ENCODE measurements around the gene NXPE3.
"Not testable (repeated sequence)": the region's sequence is repeated elsewhere in the genome, so short reads cannot be mapped to it uniquely, and the experiment has no call there.

Gene NXPE3

GRCh38 chr3:101779047-101779821 lies at the start of gene NXPE3:
Gene NXPE3 (plus strand): TSS chr3:101779211. CDS start chr3:101785597, 6,386 bp downstream.
- Histone ChIP-seq H3K27ac (peak within 1 kb of the TSS; percentile 51 to 87 (median 83); a peak in 21 of 22 replicates), H3K4me2 (peak within 1 kb of the TSS; percentile 84 to 96 (median 88)), H3K9me3 (replicated peaks in 1 of 11) (no peaks in the 10 kb centered on the region), H3K4me3 (peak within 1 kb of the TSS; percentile 64 to 90 (median 80)), H3K27me3 (no peaks in the 10 kb centered on the region), H3K4me1 (peaks cover 22 to 33% (median 27%) of the 10 kb centered on the region in 10 experiments), H3K36me3 (peaks cover 18 to 23% (median 19%) of the 10 kb centered on the region in 11 experiments), H4K20me1 (peaks cover 0 to 10% (median 0%) of the 10 kb centered on the region in 11 experiments; a peak in 1 of 22 replicates), H3K9ac (peak within 1 kb of the TSS; percentile 74 to 89 (median 86))
- no peak for TF ChIP-seq Cebpa-rat (IDR thresholded peaks at IDR 0.05)

DNA sequence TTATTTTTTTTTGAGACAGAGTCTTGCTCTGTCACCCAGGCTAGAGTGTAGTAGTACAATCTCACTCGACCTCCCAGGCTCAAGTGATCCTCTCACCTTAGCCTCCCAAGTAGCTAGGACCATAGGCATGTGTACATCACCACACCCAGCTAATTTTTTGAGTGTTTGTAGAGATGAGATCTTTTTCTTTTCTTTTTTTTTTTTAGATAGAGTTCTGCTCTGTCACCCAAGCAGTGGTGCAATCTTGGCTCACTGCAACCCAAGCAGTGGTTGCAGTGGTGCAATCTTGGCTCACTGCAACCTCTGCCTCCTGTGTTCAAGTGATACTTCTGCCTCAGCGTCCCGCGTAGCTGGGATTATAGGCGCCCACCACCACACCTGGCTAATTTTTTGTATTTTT lies 49.4 kb upstream of the NXPE3 start:
- H3K9ac ChIP-seq = no peak overlapping the region
- peak in 2 of 11 experiments; percentile 36 to 49; a peak in 2 of 22 replicates for TF ChIP-seq Cebpa-rat (IDR thresholded peaks at IDR 0.05)
- peaks cover 59 to 82% (median 76%) of the 10 kb centered on the region in 11 experiments for H3K36me3 ChIP-seq
- H3K27me3 ChIP-seq = no peaks in the 10 kb centered on the region
- peaks cover 6 to 15% (median 11%) of the 10 kb centered on the region in 10 experiments; a peak in 17 of 20 replicates for H3K4me1 ChIP-seq
- peaks cover 0 to 10% (median 5%) of the 10 kb centered on the region in 11 experiments; a peak in 12 of 22 replicates for H3K9me3 ChIP-seq (replicated peaks in 1 of 11)
- no peak overlapping the region for H3K4me3 ChIP-seq
- no peak overlapping the region for H3K27ac ChIP-seq
- no peaks in the 10 kb centered on the region for H4K20me1 ChIP-seq
- H3K4me2 ChIP-seq = no peak overlapping the region; a peak in 1 of 22 replicates

DNA sequence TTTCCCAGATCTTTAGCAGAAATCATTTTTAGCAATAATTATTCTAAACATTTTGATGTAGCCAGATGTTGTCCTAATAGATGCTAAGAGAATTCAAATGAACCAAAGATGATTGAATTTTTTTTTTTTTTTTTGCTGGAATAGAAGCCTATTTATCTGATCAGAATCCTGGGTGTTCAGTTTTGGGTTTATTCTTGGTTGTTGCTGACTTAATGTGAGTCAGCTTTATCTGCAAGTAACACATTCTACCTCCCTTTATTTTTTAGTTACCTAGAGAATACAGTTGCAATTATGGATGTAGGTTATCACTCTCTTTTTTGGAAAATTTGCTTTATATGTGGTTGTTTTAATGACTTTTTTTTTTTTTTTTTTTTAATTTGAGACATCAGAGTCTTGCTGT lies 48.2 kb upstream of the NXPE3 start:
- no peak overlapping the region for H3K4me3 ChIP-seq
- peaks cover 72 to 94% (median 89%) of the 10 kb centered on the region in 11 experiments for H3K36me3 ChIP-seq
- no peak overlapping the region for H3K9ac ChIP-seq
- no peaks in the 10 kb centered on the region for H3K27me3 ChIP-seq
- peaks cover 3 to 10% (median 7%) of the 10 kb centered on the region in 10 experiments; a peak in 17 of 20 replicates for H3K4me1 ChIP-seq
- H3K9me3 ChIP-seq (replicated peaks in 1 of 11) = peaks cover 2 to 22% (median 17%) of the 10 kb centered on the region in 11 experiments; a peak in 21 of 22 replicates
- no peaks in the 10 kb centered on the region for H4K20me1 ChIP-seq
- TF ChIP-seq Cebpa-rat (IDR thresholded peaks at IDR 0.05) = no peak
- H3K4me2 ChIP-seq = no peak overlapping the region
- H3K27ac ChIP-seq = no peak overlapping the region

- TF ChIP-seq Cebpa-rat (IDR thresholded peaks at IDR 0.05) = no peak
- Histone ChIP-seq H3K9me3 (replicated peaks in 1 of 11) (peaks cover 12 to 36% (median 31%) of the 10 kb centered on the region in 11 experiments), H3K4me3 (no peak overlapping the region), H4K20me1 (no peaks in the 10 kb centered on the region), H3K4me1 (peaks cover 0 to 5% (median 0%) of the 10 kb centered on the region in 10 experiments; a peak in 1 of 20 replicates), H3K27me3 (no peaks in the 10 kb centered on the region), H3K27ac (no peak overlapping the region), H3K36me3 (peaks cover 86 to 100% (median 97%) of the 10 kb centered on the region in 11 experiments), H3K4me2 (no peak overlapping the region), H3K9ac (no peak overlapping the region)
These were observed 46.8 kb upstream of the NXPE3 start for GRCh38 chr3:101732240-101732641.

DNA sequence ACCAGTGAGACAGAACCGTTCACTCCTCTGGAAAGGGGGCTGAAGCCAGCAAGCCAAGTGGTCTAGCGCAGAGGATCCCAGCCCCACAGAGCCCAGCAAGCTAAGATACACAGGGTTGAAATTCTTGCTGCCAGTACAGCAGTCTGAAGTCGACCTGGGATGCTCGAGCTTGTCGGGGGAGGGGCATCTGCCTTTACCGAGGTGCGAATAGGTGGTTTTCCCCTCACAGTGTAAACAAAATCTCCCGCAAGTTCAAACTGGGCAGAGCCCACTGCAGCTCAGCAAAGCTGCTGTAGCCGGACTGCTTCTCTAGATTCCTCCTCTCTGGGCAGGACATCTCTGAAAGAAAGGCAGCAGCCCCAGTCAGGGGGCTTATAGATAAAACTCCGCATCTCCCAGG lies 43.2 kb upstream of the NXPE3 start:
- Histone ChIP-seq H3K36me3 (peaks cover 67 to 92% (median 81%) of the 10 kb centered on the region in 11 experiments), H3K9ac (no peak overlapping the region)

DNA sequence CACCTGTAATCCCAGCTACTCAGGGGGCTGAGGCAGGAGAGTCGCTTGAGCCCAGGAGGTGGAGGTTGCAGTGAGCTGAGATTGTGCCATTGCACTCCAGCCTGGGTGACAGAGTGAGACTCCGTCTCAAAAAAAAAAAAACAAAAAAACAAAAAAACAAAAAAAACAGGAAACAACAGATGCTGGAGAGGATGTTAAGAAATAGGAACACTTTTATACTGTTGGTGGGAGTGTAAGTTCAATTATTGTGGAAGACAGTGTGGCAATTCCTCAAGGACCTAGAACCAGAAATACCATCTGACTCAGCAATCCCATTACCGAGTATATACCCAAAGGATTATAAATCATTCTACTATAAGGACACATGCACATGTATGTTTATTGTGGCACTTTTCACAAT lies 37.1 kb upstream of the NXPE3 start:
- H3K9ac ChIP-seq, H4K20me1 ChIP-seq, H3K27ac ChIP-seq, H3K4me3 ChIP-seq, H3K27me3 ChIP-seq, H3K4me1 ChIP-seq, H3K4me2 ChIP-seq: not testable (repeated sequence)
- H3K36me3 ChIP-seq = peaks cover 11 to 68% (median 45%) of the 10 kb centered on the region in 11 experiments; a peak in 21 of 22 replicates
- H3K9me3 ChIP-seq (replicated peaks in 1 of 11) = peaks cover 0 to 31% (median 19%) of the 10 kb centered on the region in 11 experiments; a peak in 15 of 22 replicates

More for the DNA sequence above, 43.2 kb upstream of the NXPE3 start:
- Histone ChIP-seq H3K9me3 (replicated peaks in 1 of 11) (peaks cover 12 to 50% (median 41%) of the 10 kb centered on the region in 11 experiments), H3K27ac (no peak overlapping the region), H4K20me1 (no peaks in the 10 kb centered on the region), H3K4me2 (no peak overlapping the region), H3K27me3 (no peaks in the 10 kb centered on the region), H3K4me3 (no peak overlapping the region), H3K4me1 (no peaks in the 10 kb centered on the region)
- TF ChIP-seq Cebpa-rat (IDR thresholded peaks at IDR 0.05) = no peak

DNA sequence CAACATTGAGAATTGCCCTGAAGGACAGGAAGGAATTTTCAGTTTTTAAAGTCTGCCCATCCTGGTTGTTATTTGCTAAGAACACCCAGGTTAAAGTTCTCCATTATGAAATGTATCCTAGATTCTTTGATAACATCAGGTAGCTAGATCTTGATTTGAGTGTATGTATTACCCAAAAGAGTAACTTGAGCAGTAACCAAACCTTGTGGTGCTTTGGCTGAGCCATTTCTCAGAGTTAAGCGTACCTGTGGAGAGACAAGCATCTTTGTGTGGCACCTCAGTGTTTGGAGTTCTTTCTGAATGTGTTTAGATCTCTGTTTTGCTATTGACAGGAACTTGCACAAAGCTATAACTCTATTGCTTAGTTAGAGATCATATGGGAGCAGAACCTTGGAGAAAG lies 34.2 kb upstream of the NXPE3 start:
- Histone ChIP-seq H3K4me1 (no peaks in the 10 kb centered on the region), H3K4me2 (no peak overlapping the region), H4K20me1 (no peaks in the 10 kb centered on the region), H3K9me3 (replicated peaks in 1 of 11) (peaks cover 0 to 32% (median 23%) of the 10 kb centered on the region in 11 experiments; a peak in 17 of 22 replicates), H3K36me3 (peaks cover 4 to 55% (median 37%) of the 10 kb centered on the region in 11 experiments; a peak in 19 of 22 replicates), H3K9ac (no peak overlapping the region), H3K27me3 (no peaks in the 10 kb centered on the region), H3K27ac (no peak overlapping the region), H3K4me3 (no peak overlapping the region)
- TF ChIP-seq Cebpa-rat (IDR thresholded peaks at IDR 0.05) = no peak

GRCh38 chr3:101745934-101746333 lies 33.1 kb upstream of the NXPE3 start:
- not testable (repeated sequence) for H3K27ac ChIP-seq, H3K4me2 ChIP-seq, H3K27me3 ChIP-seq, H3K9ac ChIP-seq, H3K4me3 ChIP-seq, H3K4me1 ChIP-seq, H4K20me1 ChIP-seq
- H3K9me3 ChIP-seq (replicated peaks in 1 of 11) = peaks cover 0 to 32% (median 23%) of the 10 kb centered on the region in 11 experiments; a peak in 17 of 22 replicates
- H3K36me3 ChIP-seq = peaks cover 4 to 52% (median 37%) of the 10 kb centered on the region in 11 experiments; a peak in 19 of 22 replicates

DNA sequence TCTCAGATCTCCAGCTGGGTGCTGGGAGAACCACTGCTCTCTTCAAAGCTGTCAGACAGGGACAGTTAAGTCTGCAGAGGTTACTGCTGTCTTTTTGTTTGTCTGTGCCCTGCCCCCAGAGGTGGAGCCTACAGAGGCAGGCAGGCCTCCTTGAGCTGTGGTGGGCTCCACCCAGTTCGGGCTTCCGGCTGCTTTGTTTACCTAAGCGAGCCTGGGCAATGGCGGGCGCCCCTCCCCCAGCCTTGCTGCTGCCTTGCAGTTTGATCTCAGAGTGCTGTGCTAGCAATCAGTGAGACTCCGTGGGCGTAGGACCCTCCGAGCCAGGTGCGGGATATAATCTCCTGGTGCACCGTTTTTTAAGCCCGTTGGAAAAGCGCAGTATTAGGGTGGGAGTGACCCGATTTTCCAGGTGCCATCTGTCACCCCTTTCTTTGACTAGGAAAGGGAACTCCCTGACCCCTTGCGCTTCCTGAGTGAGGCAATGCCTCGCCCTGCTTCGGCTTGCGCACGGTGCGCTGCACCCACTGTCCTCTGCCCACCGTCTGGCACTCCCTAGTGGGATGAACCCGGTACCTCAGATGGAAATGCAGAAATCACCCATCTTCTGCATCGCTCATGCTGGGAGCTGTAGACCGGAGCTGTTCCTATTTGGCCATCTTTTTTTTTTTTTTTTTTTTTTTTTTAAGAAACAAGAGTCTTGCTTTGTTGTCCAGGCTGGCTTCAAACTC lies 25.5 kb upstream of the NXPE3 start:
- not testable (repeated sequence) for H3K27ac ChIP-seq; H4K20me1 ChIP-seq; H3K9ac ChIP-seq; H3K4me3 ChIP-seq; H3K4me1 ChIP-seq; H3K9me3 ChIP-seq (replicated peaks in 1 of 11); H3K27me3 ChIP-seq; H3K4me2 ChIP-seq
- H3K36me3 ChIP-seq = peaks cover 38 to 51% (median 46%) of the 10 kb centered on the region in 11 experiments
